Peyer's patch (tissue), 4 donors: ENCODE measurements around the gene FBXO31. TPM values are rescaled to one million over a fixed set of nuclear protein-coding genes. Genes with fewer than 3 reads are reported as not detected.

ENCODE experiments used
- DNase-seq, 3 donors: peaks; one replicate each; pipeline ENCODE4 v3.0.0-alpha.2; 2017 to 2019
- H3K27ac ChIP-seq, 4 donors: fragments of 200-600 bp; sonication (generic); one replicate each; pipeline ENCODE4 v1.5.1; 2016 to 2019
- H3K27me3 ChIP-seq, 2 donors: fragments of 200-600 bp; sonication (generic); one replicate each; pipeline ENCODE4 v1.5.1; 2019
- H3K36me3 ChIP-seq, 3 donors: fragments of 200-600 bp; sonication (generic); one replicate each; pipeline ENCODE4 v1.5.1; 2016 to 2019
- H3K4me1 ChIP-seq, 4 donors: fragments of 200-600 bp; sonication (generic); one replicate each; pipeline ENCODE4 v1.5.1; 2016 to 2019
- H3K4me3 ChIP-seq, 4 donors: fragments of 200-600 bp; sonication (generic); 1 replicate in 3 of 4; 2 replicates in 1 of 4; pipeline ENCODE4 v1.5.1; 2016 to 2019; ENCODE audit warnings: mild to moderate bottlenecking in 1 of 4
- H3K9me3 ChIP-seq, 4 donors: fragments of 200-600 bp; sonication (generic); one replicate each; pipeline ENCODE4 v1.5.1; 2016 to 2019; ENCODE audit warnings: mild to moderate bottlenecking in 1 of 4
- CTCF ChIP-seq, 6 experiments: fragments of 450-650 bp in 4 of 6; fragments of 200-600 bp in 2 of 6; sonication (generic) in 1 of 6; IDR thresholded peaks; one replicate each; pipeline ENCODE4 v1.5.1; 2017 to 2019; ENCODE audit warnings: antibody characterized with exemption in 6 of 6, mild to moderate bottlenecking in 3 of 6, moderate library complexity in 1 of 6
- POLR2A ChIP-seq, 2 donors: fragments of 450-650 bp; IDR thresholded peaks; one replicate each; pipeline ENCODE4 v1.5.1; 2017; ENCODE audit warnings: antibody characterized with exemption in 2 of 2, mild to moderate bottlenecking in 2 of 2, moderate library complexity in 2 of 2
- total RNA-seq, 4 donors: library from RNA; depleted of rRNA; stranded (reverse); fragments of >200 nt; gene quantifications; one replicate each; pipeline ENCODE4 v1.1.0, GENCODE V29; 2016

The FBXO31 gene
- total RNA-seq, 4 donors from 2014 or later = 135 to 207 (median 191) TPM

DNA sequence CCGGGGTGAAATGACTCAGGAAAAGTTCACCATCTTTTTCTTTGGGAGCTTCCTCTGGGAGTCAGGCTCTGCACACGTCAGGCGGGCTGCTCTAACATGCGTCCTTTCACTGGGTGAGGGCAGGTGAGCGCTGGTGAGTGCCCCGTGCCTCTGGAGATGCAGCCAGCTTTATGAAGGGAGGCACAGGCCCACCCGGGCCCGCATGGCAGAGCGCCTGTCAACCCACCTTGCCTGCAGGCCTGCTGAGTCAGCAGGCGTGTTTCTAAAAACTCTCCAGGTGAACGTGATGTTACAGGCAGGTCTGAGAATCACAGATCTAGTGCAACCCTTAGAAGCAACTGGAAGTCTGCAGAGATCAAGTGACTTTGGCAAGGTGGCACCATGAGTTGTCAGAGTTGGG is 27.0 kb upstream of the FBXO31 start:
- no peak for DNase-seq
- peaks cover 0 to 81% (median 0%) of the 10 kb centered on the region in 3 donors for H3K36me3 ChIP-seq
- TF ChIP-seq POLR2A (IDR thresholded peaks at IDR 0.05) (no peak), CTCF (IDR thresholded peaks at IDR 0.05) (no peak)

DNA sequence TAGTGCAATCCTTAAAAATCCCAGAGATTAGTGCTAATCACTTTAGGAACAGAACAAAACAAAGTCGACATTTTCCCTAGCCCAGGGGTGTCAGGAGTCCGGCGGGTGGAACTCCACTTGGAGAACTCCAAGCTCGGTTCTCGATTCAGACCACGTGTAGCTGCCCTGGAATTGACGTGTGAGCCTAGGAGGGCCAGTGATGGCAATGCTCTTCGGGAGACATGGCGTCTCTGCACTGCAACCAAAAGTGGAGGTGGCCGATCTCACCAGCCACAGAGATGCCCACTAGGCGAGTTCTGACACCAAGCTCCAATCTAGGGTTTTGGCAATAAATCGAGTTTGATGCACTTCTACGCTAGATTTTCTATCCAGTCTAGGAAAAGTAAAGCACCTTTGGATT is 26.2 kb upstream of the FBXO31 start:
- Histone ChIP-seq H3K4me3 (no peak overlapping the region), H3K9me3 (no peaks in the 10 kb centered on the region), H3K27me3 (no peaks in the 10 kb centered on the region), H3K36me3 (peaks cover 0 to 81% (median 0%) of the 10 kb centered on the region in 3 donors), H3K27ac (no peak overlapping the region), H3K4me1 (peaks cover 0 to 8% (median 0%) of the 10 kb centered on the region in 4 donors)
- DNase-seq = no peak
- TF ChIP-seq POLR2A (IDR thresholded peaks at IDR 0.05) = no peak
- TF ChIP-seq CTCF (IDR thresholded peaks at IDR 0.05) = no peak

More for the DNA sequence above, 27.0 kb upstream of the FBXO31 start:
- peaks cover 0 to 8% (median 0%) of the 10 kb centered on the region in 4 donors for H3K4me1 ChIP-seq
- H3K27ac ChIP-seq = no peak overlapping the region
- no peak overlapping the region for H3K4me3 ChIP-seq
- H3K9me3 ChIP-seq = no peaks in the 10 kb centered on the region
- no peaks in the 10 kb centered on the region for H3K27me3 ChIP-seq

DNA sequence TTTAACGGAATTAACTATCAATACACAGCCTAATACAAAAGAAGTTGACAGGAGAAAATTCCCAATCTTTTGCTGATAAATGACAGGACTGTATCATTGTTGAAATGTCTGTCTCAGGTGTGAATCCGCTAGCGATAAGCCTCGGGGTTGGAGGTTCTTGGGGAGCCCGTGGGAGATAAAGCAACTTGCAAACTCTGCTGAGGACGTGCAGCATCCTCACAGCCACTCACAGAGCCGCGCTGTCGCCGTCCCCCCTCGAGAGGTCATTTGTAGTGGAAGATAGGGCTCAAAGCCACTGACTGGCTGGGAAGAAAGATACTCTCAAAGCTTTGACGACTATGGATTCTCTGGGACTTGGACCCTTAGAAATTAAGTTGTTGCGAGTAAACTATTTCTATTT is 25.6 kb upstream of the FBXO31 start:
- Histone ChIP-seq H3K36me3 (peaks cover 0 to 81% (median 0%) of the 10 kb centered on the region in 3 donors), H3K9me3 (no peaks in the 10 kb centered on the region), H3K4me1 (peaks cover 0 to 6% (median 0%) of the 10 kb centered on the region in 4 donors), H3K27ac (no peak overlapping the region), H3K4me3 (no peak overlapping the region), H3K27me3 (no peaks in the 10 kb centered on the region)
- DNase-seq = no peak
- no peak for TF ChIP-seq CTCF (IDR thresholded peaks at IDR 0.05)
- TF ChIP-seq POLR2A (IDR thresholded peaks at IDR 0.05) = no peak

DNA sequence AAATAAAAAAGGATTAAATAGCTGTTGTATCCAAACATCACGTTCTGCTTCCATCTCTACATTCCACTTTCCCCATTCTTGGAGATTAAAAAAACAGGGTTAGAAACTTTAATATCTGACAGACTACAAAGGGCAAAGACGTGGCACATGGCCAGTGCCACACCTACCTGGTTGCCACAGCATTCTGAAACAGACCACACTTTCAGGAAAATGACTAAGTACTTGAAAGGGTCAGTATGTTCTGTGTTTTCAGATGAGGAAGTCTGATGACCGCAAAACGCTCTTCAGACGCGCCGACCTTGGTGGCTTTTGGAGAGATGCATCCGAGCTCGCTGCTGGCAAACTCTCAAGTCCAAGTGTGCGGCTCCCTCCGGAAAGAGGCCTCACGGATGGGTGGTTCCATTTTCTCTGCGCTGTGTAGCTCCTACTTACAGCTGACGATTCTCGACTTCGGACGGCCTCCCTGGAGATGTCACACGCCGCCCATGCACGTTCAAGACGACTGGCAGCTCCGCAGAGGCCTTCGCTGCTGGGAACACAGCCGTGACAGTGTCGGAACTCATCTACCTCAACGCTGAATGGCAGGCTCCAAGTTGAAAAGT is 24.0 kb upstream of the FBXO31 start:
- Histone ChIP-seq H3K27me3 (no peaks in the 10 kb centered on the region), H3K4me3 (no peak overlapping the region), H3K9me3 (no peaks in the 10 kb centered on the region), H3K4me1 (peaks cover 0 to 4% (median 0%) of the 10 kb centered on the region in 4 donors), H3K27ac (peak overlapping the region in 2 of 4 donors; percentile 36 to 42), H3K36me3 (peaks cover 0 to 78% (median 3%) of the 10 kb centered on the region in 3 donors)
- no peak for TF ChIP-seq POLR2A (IDR thresholded peaks at IDR 0.05)
- TF ChIP-seq CTCF (IDR thresholded peaks at IDR 0.05) = no peak
- peak; percentile 60 to 82 (median 68) for DNase-seq

DNA sequence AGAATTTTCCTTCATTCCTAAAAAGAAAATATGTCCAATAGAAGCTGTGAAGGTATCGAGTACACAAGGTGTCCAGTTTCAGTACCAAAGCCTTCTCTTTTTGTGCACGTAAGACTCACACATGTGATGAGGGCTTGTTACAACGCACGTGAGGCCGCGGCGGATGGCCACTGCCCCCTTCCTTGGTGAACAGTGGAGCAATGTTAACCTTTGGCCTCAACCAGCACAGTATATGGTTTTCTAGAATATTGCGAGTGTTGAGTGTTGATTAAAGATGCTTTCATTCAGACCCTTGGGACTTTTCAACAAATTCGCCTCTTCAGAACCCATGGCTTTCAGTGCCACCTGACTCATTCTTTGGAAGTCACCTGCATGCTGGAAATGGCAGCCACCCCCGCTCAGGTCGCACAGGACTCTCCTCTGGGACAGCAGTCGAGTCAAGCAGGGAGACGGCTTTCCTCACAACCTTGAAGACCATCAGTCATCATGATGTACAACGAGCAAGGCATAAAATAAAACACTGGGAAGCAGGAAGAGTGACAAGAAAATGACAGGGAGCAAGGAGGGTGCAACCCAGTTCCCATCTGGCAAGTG is 23.0 kb upstream of the FBXO31 start:
- Histone ChIP-seq H3K36me3 (peaks cover 0 to 78% (median 3%) of the 10 kb centered on the region in 3 donors), H3K4me3 (no peak overlapping the region), H3K27me3 (no peaks in the 10 kb centered on the region), H3K9me3 (no peaks in the 10 kb centered on the region), H3K27ac (peak overlapping the region in 2 of 4 donors; percentile 28 to 36), H3K4me1 (peaks cover 0 to 4% (median 0%) of the 10 kb centered on the region in 4 donors)
- DNase-seq = peak in 1 of 3 donors; percentile 43
- TF ChIP-seq CTCF (IDR thresholded peaks at IDR 0.05) = no peak
- TF ChIP-seq POLR2A (IDR thresholded peaks at IDR 0.05) = no peak
